ENCODE results near the gene LIN37.
"Not testable (repeated sequence)": the region's sequence is repeated elsewhere in the genome, so short reads cannot be mapped to it uniquely, and the experiment has no call there.

Gene LIN37

GRCh38 chr19:35719402-35720162, 28.8 kb upstream of the LIN37 start:
- no peak for DNase-seq (ENCODE audit: low read depth)

GRCh38 chr19:35720163-35720524, 28.2 kb upstream of the LIN37 start:
- DNase-seq (ENCODE audit: low read depth): no peak

GRCh38 chr19:35720648-35721047, 27.7 kb upstream of the LIN37 start:
- DNase-seq (ENCODE audit: low read depth): no peak

GRCh38 chr19:35721374-35721773, 27.0 kb upstream of the LIN37 start:
- no peak for DNase-seq (ENCODE audit: low read depth)

- no peak for DNase-seq (ENCODE audit: low read depth)
Observed at GRCh38 chr19:35722461-35722860, 25.9 kb upstream of the LIN37 start.

- no peak for DNase-seq (ENCODE audit: low read depth)
Observed at GRCh38 chr19:35722897-35723296, 25.5 kb upstream of the LIN37 start.

GRCh38 chr19:35723671-35724070, 24.7 kb upstream of the LIN37 start:
- no peak for DNase-seq (ENCODE audit: low read depth)

- not testable (repeated sequence) for DNase-seq (ENCODE audit: low read depth)
Observed at GRCh38 chr19:35724132-35724531, 24.2 kb upstream of the LIN37 start.

- no peak for DNase-seq (ENCODE audit: low read depth)
Observed at GRCh38 chr19:35724560-35724959, 23.8 kb upstream of the LIN37 start.

- DNase-seq (ENCODE audit: low read depth): no peak
Observed at GRCh38 chr19:35725216-35725861, 23.0 kb upstream of the LIN37 start.

- DNase-seq (ENCODE audit: low read depth): no peak
Observed at GRCh38 chr19:35727053-35727955, 21.1 kb upstream of the LIN37 start.

- DNase-seq (ENCODE audit: low read depth): no peak
Observed at GRCh38 chr19:35727956-35728706, 20.2 kb upstream of the LIN37 start.

- DNase-seq (ENCODE audit: low read depth): no peak
Observed at GRCh38 chr19:35729021-35729420, 19.4 kb upstream of the LIN37 start.

- no peak for DNase-seq (ENCODE audit: low read depth)
Observed at GRCh38 chr19:35729763-35730162, 18.6 kb upstream of the LIN37 start.

- no peak for DNase-seq (ENCODE audit: low read depth)
Observed at GRCh38 chr19:35730326-35730725, 18.1 kb upstream of the LIN37 start.

- DNase-seq (ENCODE audit: low read depth): no peak
Observed at GRCh38 chr19:35731353-35731752, 17.0 kb upstream of the LIN37 start.

GRCh38 chr19:35731779-35732405, 16.5 kb upstream of the LIN37 start:
- DNase-seq (ENCODE audit: low read depth): no peak

GRCh38 chr19:35732540-35733179, 15.7 kb upstream of the LIN37 start:
- DNase-seq (ENCODE audit: low read depth): no peak

GRCh38 chr19:35733180-35734125, 14.9 kb upstream of the LIN37 start:
- DNase-seq (ENCODE audit: low read depth): no peak

- DNase-seq (ENCODE audit: low read depth): no peak
Observed at GRCh38 chr19:35734273-35734672, 14.1 kb upstream of the LIN37 start.
